KOPT-K1 (cell line): ENCODE measurements around the gene NME5.
A peak's percentile ranks its signal among the peaks of the same experiment; 100 is the strongest.

ENCODE experiments used
- H3K27ac ChIP-seq: fragments of 200-600 bp; sonication (generic); 2 replicates; pipeline ENCODE4 v1.5.1; 2016; ENCODE audit warnings: antibody characterized with exemption, mild to moderate bottlenecking, low read depth, low read length; ENCODE audit not compliant: poor library complexity, severe bottlenecking
- H3K36me3 ChIP-seq: fragments of 200-600 bp; sonication (generic); 2 replicates; pipeline ENCODE4 v1.5.1; 2017; ENCODE audit warnings: antibody characterized with exemption, mild to moderate bottlenecking, low read length, moderate library complexity; ENCODE audit not compliant: insufficient read depth
- H3K9me3 ChIP-seq: fragments of 200-600 bp; sonication (generic); 2 replicates; pipeline ENCODE4 v1.5.1; 2017; ENCODE audit warnings: antibody characterized with exemption, low read length, mild to moderate bottlenecking; ENCODE audit not compliant: insufficient read depth, poor library complexity, severe bottlenecking

The NME5 gene, protein sequence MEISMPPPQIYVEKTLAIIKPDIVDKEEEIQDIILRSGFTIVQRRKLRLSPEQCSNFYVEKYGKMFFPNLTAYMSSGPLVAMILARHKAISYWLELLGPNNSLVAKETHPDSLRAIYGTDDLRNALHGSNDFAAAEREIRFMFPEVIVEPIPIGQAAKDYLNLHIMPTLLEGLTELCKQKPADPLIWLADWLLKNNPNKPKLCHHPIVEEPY

DNA sequence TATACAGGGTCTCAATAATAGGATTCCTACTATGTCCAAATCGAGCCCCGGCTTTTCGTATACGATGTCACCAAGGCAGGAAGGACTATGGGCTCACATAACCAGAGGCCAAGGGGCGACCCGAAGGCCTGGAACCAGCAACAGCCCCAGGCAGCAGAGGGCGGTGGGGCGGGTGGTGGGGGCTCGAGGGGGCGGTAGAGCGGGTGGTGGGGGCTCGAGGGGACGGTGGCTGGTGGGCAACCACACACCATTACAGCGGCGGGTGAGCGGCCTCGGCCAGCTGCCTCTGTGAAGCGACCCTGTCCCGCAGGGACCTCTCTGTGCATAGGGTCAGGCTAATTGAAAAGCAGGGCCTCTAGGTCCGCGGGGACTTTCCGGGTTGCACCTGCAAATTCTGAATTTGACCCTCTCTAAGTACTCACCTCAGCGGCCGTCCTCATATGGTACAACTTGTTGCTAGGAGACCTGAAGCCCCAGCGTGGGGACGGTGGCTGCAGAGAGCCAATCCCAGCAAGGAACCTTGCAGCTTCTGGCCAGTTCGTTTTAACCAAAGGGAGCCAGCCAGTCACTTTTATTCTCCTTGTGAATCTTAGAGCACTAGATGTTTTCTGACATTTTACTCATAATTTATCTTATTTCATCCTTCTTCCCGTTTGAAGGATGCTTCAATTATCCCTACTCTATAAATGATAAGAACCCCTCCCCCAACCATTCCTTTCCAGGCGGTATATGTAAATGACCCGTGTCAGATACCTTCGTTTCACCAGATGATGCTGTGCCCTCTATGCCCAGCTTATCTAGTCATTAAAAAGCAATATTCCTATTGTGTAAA, at the start of gene NME5:
NME5 (minus strand) TSS at position 480 of the 832 bp plus-strand sequence. CDS start 648 bp downstream, outside the sequence.
- Histone ChIP-seq H3K9me3 (no peaks in the 10 kb centered on the region), H3K36me3 (no peaks in the 10 kb centered on the region), H3K27ac (no peak within 1 kb of the TSS)

DNA sequence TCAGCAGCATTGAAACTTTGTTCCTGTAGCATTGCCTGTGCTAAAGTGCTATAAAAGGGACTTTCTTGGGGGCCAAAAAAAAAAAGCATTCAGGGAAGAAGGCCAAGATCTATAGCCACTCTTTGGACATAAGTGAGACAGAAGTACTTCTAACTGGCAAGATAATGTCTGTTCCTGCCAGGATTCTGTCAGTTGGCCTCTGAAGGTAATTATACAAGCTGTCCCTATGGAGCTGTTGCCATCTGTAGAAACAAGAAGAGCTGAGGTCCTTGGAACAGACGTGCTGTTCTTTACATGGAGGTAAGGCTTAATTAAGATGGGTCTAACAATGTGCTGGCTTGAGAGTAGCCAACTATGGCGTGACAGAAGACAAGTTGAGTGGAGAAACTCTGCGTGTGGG, 49.4 kb upstream of the NME5 start:
- H3K27ac ChIP-seq, result no peak overlapping the region
- H3K9me3 ChIP-seq, result no peaks in the 10 kb centered on the region
- H3K36me3 ChIP-seq, result peaks cover 100% of the 10 kb centered on the region

DNA sequence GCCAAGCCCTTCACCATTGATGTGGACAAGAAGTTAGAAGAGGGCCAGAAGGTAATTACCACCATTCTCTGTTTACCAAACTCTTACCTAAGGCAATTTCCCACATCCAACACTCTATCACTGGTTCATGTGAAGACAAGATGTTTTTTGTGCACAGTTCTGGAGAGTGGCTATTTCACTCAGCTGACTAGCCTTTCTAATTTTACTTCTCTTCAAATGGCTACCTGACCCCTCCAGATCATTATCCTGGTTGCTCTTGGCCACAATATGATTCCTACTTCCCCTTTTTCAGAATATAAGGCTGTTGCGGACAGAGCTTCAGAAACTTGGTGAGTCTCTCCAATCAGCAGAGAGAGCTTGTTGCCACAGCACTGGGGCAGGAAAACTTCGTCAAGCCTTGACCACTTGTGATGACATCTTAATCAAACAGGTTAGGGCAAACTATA, 46.8 kb upstream of the NME5 start:
- H3K36me3 ChIP-seq, result peaks cover 100% of the 10 kb centered on the region
- H3K27ac ChIP-seq, result no peak overlapping the region
- no peaks in the 10 kb centered on the region for H3K9me3 ChIP-seq

DNA sequence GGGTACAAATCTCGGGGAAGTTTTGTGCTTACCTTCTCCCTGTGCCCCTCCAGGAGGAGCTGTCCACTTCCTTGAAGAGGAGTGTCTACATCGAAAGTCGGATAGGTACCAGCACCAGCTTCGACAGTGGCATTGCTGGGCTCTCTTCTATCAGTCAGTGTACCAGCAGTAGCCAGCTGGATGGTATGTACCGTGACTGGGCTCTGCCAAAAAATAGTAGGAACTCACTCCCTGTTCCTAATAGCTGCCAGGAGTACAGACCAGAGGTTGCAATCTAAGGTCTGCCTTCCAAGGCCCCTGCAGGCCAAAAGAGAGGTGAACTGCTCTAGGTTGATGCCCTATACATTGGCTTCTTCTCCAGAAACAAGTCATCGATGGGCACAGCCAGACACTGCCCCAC, 43.6 kb upstream of the NME5 start:
- no peak overlapping the region for H3K27ac ChIP-seq
- no peaks in the 10 kb centered on the region for H3K9me3 ChIP-seq
- H3K36me3 ChIP-seq, result peaks cover 75% of the 10 kb centered on the region

DNA sequence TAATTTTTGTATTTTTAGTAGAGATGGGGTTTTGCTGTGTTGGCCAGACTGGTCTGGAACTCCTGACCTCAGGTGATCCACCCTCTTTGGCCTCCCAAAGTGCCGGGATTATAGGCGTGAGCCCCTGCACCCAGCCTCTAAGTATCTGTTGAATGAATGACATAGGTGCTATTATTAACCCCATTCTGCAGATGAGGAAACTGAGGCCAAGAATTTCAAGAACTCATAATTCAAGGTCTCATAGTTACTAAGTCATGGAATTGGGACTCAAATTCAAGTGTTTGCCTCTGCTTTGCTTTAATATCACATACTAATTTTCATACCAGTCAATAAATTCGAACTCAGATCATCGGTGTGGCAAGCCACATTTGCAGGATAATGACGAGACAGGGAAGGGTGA, 41.6 kb upstream of the NME5 start:
- Histone ChIP-seq H3K27ac (no peak overlapping the region), H3K36me3 (peaks cover 66% of the 10 kb centered on the region)

DNA sequence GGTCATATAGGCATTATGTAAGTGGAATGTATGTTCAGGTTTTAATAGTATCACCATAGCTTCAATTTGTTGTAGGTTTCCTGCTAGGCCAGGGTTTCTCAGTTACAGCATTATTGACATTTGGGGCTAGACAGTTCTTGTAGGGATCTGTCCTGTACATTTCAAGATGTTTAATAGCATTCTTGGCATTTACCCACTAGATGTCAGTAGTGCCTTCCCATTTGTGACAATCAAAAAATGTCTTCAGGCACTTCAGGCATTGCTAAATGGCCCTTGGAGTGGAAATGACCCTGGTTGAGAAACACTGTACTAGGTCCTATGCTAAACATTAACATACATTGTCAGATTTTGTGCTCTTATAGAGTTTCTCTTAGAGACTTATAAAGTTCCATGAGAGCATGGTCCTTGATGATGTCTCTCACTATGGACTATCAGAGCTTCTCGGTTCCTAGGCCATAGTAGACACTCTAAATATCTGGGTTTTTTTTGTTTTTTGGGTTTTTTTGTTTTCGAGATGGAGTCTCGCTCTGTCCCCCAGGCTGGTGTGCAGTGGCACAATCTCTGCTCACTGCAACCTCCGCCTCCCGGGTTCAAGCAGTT, 41.1 kb upstream of the NME5 start:
- Histone ChIP-seq H3K36me3 (peaks cover 66% of the 10 kb centered on the region), H3K9me3 (no peaks in the 10 kb centered on the region), H3K27ac (peak overlapping the region; percentile 98)

More for the DNA sequence above, 41.6 kb upstream of the NME5 start:
- H3K9me3 ChIP-seq, result no peaks in the 10 kb centered on the region

DNA sequence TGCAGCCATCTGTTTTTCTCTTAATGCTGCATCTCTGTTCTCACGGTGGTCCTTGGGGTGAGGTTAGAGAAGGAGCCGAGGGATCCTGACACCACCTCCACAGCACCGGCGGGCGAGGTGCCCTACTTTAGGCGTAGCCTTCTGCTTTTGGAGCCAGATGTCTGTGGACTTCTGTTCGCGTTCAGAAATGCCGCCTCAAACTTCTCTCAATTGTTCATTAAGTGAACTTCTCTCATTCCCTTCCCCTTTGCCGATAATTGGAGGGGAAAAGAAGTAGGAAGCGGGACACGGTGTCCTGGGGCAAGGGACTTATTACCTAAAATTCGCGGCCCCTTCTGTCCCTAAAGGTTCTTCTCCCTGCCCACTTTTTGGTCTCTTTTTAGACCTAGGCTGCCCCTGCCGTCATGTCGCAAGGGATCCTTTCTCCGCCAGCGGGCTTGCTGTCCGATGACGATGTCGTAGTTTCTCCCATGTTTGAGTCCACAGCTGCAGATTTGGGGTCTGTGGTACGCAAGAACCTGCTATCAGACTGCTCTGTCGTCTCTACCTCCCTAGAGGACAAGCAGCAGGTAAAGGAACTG, 40.1 kb upstream of the NME5 start:
- no peaks in the 10 kb centered on the region for H3K9me3 ChIP-seq
- H3K36me3 ChIP-seq, result peaks cover 66% of the 10 kb centered on the region
- H3K27ac ChIP-seq, result peak overlapping the region; percentile 98

DNA sequence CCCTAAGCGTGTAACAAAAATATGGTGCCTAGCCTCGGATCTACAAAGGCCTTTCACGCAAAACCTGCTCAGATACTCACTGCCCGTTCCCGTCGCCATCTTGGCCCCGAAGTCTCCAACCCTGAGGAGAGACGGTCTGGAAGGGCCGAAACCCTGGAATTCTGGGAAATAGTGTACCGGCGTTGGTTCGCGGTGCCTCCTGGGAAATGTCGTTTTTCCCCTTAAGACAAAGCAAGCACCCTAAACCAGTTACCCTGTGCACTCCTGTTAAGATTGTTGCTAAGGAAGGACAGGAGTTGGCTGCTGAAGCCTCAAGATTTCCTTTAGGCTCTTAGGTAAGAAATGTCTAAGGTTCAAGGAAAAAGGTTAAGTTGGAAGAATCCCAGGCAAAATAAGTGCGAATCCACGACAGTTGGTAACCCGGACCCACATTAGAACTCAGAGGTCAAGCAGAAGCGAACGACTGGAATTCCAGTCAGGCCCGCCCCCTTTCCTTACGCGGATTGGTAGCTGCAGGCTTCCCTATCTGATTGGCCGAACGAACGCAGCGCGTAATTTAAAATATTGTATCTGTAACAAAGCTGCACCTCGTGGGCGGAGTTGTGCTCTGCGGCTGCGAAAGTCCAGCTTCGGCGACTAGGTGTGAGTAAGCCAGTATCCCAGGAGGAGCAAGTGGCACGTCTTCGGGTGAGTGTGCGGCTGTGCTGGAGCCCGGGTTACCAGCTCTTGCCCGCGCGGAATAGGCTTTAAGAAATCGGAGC, 39.5 kb upstream of the NME5 start, which contains the start of the genes BRD8 and KIF20A:
BRD8 (minus strand) TSS at position 115 of the 761 bp plus-strand sequence; CDS start at position 99, 16 bp downstream.
KIF20A (plus strand) TSS at position 597 of the 761 bp plus-strand sequence. CDS start 569 bp downstream, outside the sequence.
- Histone ChIP-seq H3K36me3 (peaks cover 66% of the 10 kb centered on the region), H3K9me3 (no peaks in the 10 kb centered on the region), H3K27ac (peak within 1 kb of the TSS; percentile 98)

DNA sequence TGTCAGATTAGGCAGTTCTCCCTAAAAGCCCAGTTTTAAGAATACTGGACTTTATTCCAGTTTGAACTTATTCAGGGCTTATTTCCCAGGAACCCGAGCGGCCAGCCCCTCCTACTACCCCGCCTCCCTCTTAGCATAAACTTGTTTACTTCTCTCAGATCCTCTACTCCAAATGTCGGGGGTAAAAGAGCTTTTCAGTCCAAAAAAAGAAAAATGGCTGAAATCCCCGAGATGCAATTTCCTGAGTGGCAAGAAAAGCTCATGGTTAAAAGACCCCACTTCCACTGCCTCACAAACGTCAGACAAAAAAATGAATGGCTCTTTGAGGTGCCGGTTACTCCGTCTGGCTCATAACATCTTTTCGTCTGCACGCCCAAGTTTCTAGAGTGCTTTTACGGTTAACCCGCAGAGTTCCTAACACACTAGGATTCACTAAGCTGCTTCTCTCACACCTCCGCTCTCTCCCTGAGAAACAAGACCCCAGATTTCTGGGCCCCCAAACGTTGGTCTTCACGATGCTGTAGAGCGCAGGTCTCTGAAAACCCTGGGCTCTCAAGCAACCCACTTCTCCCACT, 38.8 kb upstream of the NME5 start:
- peaks cover 66% of the 10 kb centered on the region for H3K36me3 ChIP-seq
- peak overlapping the region; percentile 98 for H3K27ac ChIP-seq
- no peaks in the 10 kb centered on the region for H3K9me3 ChIP-seq

DNA sequence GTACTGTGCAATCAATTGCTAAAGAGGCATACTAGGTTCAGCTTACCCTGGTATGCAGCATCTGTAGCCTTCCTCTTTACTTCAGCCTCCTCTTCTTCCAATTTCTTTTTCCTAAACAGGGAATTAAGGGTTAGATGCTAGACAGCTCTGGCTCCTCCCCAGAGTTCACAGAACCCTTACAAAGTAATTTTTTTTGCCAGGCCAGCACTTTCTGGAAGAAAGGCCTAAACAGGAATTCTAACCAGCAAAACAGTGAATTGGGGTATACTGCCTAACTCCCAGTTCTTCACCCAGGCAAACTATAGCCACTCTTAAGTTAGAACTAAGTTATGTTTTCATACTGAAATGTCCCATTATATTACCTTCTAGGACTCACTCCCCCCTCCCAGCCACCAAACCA, 31.1 kb upstream of the NME5 start:
- no peak overlapping the region for H3K27ac ChIP-seq
- H3K9me3 ChIP-seq, result no peaks in the 10 kb centered on the region
- peaks cover 100% of the 10 kb centered on the region for H3K36me3 ChIP-seq

DNA sequence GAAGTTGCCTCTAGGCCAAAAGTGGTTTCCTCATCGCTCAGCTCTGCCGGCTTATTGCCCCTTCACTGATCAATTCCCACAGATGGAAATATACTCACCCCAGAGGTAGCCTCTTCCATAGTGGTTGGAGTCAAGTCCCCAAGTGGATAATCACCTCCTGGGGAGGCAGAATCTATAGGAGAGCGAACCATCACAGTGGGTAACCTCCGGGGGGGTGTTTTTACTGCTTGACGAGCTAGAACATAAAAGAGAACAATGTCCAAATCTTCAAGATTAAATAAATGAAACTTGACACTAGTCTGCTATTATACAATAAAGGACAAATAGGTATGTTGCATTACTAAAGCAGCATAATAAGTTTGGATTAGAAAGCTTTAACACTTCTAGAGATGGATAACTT, 29.9 kb upstream of the NME5 start:
- H3K9me3 ChIP-seq, result no peaks in the 10 kb centered on the region
- H3K36me3 ChIP-seq, result peaks cover 100% of the 10 kb centered on the region
- no peak overlapping the region for H3K27ac ChIP-seq

DNA sequence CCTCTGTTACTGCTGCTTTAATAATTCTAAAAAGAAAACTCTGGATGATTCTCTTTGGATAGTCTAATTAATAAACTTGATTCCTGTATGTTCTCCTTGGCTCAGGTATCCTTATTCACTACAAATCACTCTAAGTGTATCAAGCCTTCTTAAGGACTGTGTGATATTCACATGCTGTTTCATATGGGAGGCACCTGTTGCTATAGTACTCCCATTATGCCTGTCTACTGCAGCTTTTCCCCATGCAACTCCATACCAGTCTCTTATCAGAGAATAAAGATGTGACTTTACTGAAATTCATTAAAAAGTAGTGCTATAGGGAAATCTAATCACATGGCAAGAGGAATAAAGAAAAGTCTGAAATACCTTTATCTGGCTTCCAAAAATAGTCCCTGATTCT, 24.5 kb upstream of the NME5 start:
- no peak overlapping the region for H3K27ac ChIP-seq
- peaks cover 100% of the 10 kb centered on the region for H3K36me3 ChIP-seq
- H3K9me3 ChIP-seq, result no peaks in the 10 kb centered on the region

DNA sequence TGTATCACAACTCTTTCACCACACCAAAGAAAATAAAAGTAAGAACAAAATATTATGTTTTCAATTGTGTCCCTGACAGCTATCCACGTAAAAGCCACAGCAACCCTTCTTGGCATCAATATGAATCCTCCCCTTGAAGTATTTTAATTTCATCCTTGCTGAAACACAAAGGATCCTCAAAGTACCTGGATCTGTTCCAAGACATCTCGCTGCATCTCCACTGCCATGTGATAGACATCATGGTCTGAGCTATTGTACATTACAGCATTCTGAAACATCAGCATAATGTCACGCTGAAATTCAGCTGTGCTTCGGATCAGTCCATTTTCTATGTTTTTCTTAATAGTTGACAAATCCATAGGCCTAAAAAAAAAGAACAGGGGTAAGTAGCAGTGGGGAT, 21.5 kb upstream of the NME5 start:
- no peaks in the 10 kb centered on the region for H3K9me3 ChIP-seq
- H3K27ac ChIP-seq, result no peak overlapping the region
- peaks cover 100% of the 10 kb centered on the region for H3K36me3 ChIP-seq

DNA sequence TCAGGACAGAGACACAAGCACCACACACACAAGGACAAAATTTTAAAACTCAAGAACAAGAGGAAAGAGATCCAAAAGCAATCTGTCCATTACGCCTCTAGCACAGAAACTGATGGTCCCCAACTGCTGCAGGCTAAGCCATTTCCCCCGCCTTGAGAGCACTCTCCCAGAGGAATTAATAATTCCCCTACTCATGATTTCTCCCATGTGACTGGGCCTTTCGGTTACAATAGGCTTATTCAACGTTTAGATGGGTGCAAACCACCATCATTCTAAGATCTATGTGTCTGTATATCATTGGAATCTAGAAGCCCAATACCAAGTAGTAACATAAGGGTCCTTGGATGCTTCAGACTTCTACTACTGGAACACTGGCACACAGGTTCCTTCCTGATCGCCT, 20.4 kb upstream of the NME5 start:
- peaks cover 92% of the 10 kb centered on the region for H3K36me3 ChIP-seq

More for the DNA sequence above, 20.4 kb upstream of the NME5 start:
- Histone ChIP-seq H3K9me3 (no peaks in the 10 kb centered on the region), H3K27ac (no peak overlapping the region)
